Measurements from ENCODE around the gene CACNB1. TPM values are rescaled to one million over a fixed set of nuclear protein-coding genes. Genes with fewer than 3 reads are reported as not detected.

Gene CACNB1
- total and polyA plus RNA-seq, 10 of the 15 experiments (the other 5 are each of a cell fraction or from before 2014, with no cell fraction given): 0.06 to 15.6 (median 6.3) TPM

DNA sequence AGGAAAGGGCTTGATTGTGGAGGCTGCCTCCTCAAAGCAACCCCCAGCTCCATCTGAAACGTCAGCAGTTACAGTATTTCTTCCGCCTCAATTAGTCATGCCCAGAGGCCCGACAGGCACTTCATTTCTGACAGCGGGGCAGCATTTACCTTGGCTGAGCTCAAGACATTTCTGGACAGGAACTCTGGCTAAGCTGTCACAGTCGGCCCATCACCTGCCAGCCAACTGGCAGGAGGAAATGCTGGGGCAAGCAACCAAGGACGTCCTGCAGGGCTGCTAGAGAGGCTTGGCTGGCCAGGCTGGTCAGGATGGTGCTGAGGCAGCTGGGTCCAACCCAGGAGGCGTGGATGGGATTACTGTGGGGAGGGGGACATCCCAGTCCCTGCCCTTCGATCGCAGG is 73.8 kb downstream of the CACNB1 start (continued):
- no peak for TF ChIP-seq KAT2A (conservative IDR thresholded peaks at IDR 0.05; ENCODE audit: control insufficient read depth, low read depth, low read length)
- TF ChIP-seq, protein P1, sequence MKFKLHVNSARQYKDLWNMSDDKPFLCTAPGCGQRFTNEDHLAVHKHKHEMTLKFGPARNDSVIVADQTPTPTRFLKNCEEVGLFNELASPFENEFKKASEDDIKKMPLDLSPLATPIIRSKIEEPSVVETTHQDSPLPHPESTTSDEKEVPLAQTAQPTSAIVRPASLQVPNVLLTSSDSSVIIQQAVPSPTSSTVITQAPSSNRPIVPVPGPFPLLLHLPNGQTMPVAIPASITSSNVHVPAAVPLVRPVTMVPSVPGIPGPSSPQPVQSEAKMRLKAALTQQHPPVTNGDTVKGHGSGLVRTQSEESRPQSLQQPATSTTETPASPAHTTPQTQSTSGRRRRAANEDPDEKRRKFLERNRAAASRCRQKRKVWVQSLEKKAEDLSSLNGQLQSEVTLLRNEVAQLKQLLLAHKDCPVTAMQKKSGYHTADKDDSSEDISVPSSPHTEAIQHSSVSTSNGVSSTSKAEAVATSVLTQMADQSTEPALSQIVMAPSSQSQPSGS (IDR thresholded peaks at IDR 0.05; ENCODE audit: low read length): no peak
- TF ChIP-seq, protein P2, sequence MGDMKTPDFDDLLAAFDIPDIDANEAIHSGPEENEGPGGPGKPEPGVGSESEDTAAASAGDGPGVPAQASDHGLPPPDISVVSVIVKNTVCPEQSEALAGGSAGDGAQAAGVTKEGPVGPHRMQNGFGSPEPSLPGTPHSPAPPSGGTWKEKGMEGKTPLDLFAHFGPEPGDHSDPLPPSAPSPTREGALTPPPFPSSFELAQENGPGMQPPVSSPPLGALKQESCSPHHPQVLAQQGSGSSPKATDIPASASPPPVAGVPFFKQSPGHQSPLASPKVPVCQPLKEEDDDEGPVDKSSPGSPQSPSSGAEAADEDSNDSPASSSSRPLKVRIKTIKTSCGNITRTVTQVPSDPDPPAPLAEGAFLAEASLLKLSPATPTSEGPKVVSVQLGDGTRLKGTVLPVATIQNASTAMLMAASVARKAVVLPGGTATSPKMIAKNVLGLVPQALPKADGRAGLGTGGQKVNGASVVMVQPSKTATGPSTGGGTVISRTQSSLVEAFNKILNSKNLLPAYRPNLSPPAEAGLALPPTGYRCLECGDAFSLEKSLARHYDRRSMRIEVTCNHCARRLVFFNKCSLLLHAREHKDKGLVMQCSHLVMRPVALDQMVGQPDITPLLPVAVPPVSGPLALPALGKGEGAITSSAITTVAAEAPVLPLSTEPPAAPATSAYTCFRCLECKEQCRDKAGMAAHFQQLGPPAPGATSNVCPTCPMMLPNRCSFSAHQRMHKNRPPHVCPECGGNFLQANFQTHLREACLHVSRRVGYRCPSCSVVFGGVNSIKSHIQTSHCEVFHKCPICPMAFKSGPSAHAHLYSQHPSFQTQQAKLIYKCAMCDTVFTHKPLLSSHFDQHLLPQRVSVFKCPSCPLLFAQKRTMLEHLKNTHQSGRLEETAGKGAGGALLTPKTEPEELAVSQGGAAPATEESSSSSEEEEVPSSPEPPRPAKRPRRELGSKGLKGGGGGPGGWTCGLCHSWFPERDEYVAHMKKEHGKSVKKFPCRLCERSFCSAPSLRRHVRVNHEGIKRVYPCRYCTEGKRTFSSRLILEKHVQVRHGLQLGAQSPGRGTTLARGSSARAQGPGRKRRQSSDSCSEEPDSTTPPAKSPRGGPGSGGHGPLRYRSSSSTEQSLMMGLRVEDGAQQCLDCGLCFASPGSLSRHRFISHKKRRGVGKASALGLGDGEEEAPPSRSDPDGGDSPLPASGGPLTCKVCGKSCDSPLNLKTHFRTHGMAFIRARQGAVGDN (IDR thresholded peaks at IDR 0.05): no peak
- no peak for TF ChIP-seq JUNB (IDR thresholded peaks at IDR 0.05)
- TF ChIP-seq YY1 (IDR thresholded peaks at IDR 0.05; ENCODE audit: low read depth, low read length): no peak
- no peak for TF ChIP-seq SRF (IDR thresholded peaks at IDR 0.05; ENCODE audit: low read depth in 2 of 2, low read length in 2 of 2)
- TF ChIP-seq IKZF2 (IDR thresholded peaks at IDR 0.05): no peak

Other genes starting within 250 kb of the CACNB1 start
- gene FBXO47, start 230.3 kb downstream of the CACNB1 start, total RNA-seq (2014; rRNA removed): not detected in 2 replicates
- not detected in 2 replicates for gene FBXO47, start 230.3 kb downstream of the CACNB1 start, total RNA-seq (2014; rRNA removed; fragmentation: Illumina TruSeq; extraction: Trizol)
- gene FBXO47, start 230.3 kb downstream of the CACNB1 start, total RNA-seq (2021): not detected in 2 replicates
- gene FBXO47, start 230.3 kb downstream of the CACNB1 start, polyA plus RNA-seq (2011; rRNA removed): not detected in 2 replicates
- not detected in 2 replicates for gene FBXO47, start 230.3 kb downstream of the CACNB1 start, polyA plus RNA-seq (2014; fragmentation: Illumina TruSeq; extraction: Trizol)
- gene FBXO47, start 230.3 kb downstream of the CACNB1 start, polyA plus RNA-seq (2014; fragmentation: Nextera tagmentation; extraction: Ambion mirVana): under 1 TPM; 0.04 to 0.06 TPM
- 0.06 TPM in 1 of 2 replicates, not detected in the other for gene FBXO47, start 230.3 kb downstream of the CACNB1 start, polyA plus RNA-seq (2014; rRNA removed)
- not detected for gene FBXO47, start 230.3 kb downstream of the CACNB1 start, polyA plus RNA-seq (2016; fragmentation: Nextera tagmentation; extraction: Ambion mirVana)
- not detected in 2 replicates for gene PLXDC1, start 46.0 kb downstream of the CACNB1 start, total RNA-seq (2014; rRNA removed)
- gene PLXDC1, start 46.0 kb downstream of the CACNB1 start, total RNA-seq (2014; rRNA removed; fragmentation: Illumina TruSeq; extraction: Trizol): not detected in 2 replicates
- gene PLXDC1, start 46.0 kb downstream of the CACNB1 start, total RNA-seq (2021): not detected in 2 replicates
- 0.16 and 0.22 TPM in 2 replicates for gene PLXDC1, start 46.0 kb downstream of the CACNB1 start, polyA plus RNA-seq (2011; rRNA removed)
- gene PLXDC1, start 46.0 kb downstream of the CACNB1 start, polyA plus RNA-seq (2014; fragmentation: Illumina TruSeq; extraction: Trizol): 0.03 TPM in 1 of 2 replicates, not detected in the other
- gene PLXDC1, start 46.0 kb downstream of the CACNB1 start, polyA plus RNA-seq (2014; fragmentation: Nextera tagmentation; extraction: Ambion mirVana): not detected
- gene PLXDC1, start 46.0 kb downstream of the CACNB1 start, polyA plus RNA-seq (2014; rRNA removed): not detected in 2 replicates
- gene PLXDC1, start 46.0 kb downstream of the CACNB1 start, polyA plus RNA-seq (2016; fragmentation: Nextera tagmentation; extraction: Ambion mirVana): under 1 TPM in 1 of 2 experiments, not detected in 1; 0.30 TPM
- not detected in 2 replicates for gene ARL5C, start 31.5 kb downstream of the CACNB1 start, total RNA-seq (2014; rRNA removed)
- not detected in 2 replicates for gene ARL5C, start 31.5 kb downstream of the CACNB1 start, total RNA-seq (2014; rRNA removed; fragmentation: Illumina TruSeq; extraction: Trizol)
- gene ARL5C, start 31.5 kb downstream of the CACNB1 start, total RNA-seq (2021): not detected in 2 replicates
- not detected in 2 replicates for gene ARL5C, start 31.5 kb downstream of the CACNB1 start, polyA plus RNA-seq (2011; rRNA removed)
- not detected in 2 replicates for gene ARL5C, start 31.5 kb downstream of the CACNB1 start, polyA plus RNA-seq (2014; fragmentation: Illumina TruSeq; extraction: Trizol)
- not detected for gene ARL5C, start 31.5 kb downstream of the CACNB1 start, polyA plus RNA-seq (2014; fragmentation: Nextera tagmentation; extraction: Ambion mirVana)
- gene ARL5C, start 31.5 kb downstream of the CACNB1 start, polyA plus RNA-seq (2014; rRNA removed): not detected in 2 replicates
- gene ARL5C, start 31.5 kb downstream of the CACNB1 start, polyA plus RNA-seq (2016; fragmentation: Nextera tagmentation; extraction: Ambion mirVana): not detected
- gene RPL19, start 2.6 kb upstream of the CACNB1 start, total RNA-seq (2014; rRNA removed): 3,345 and 3,660 TPM in 2 replicates
- 4,424 and 4,557 TPM in 2 replicates for gene RPL19, start 2.6 kb upstream of the CACNB1 start, total RNA-seq (2014; rRNA removed; fragmentation: Illumina TruSeq; extraction: Trizol)
- 2,884 and 2,984 TPM in 2 replicates for gene RPL19, start 2.6 kb upstream of the CACNB1 start, total RNA-seq (2021)
- 2,325 and 2,496 TPM in 2 replicates for gene RPL19, start 2.6 kb upstream of the CACNB1 start, polyA plus RNA-seq (2011; rRNA removed)
- gene RPL19, start 2.6 kb upstream of the CACNB1 start, polyA plus RNA-seq (2014; fragmentation: Illumina TruSeq; extraction: Trizol): 2,387 and 5,536 TPM in 2 replicates
- gene RPL19, start 2.6 kb upstream of the CACNB1 start, polyA plus RNA-seq (2014; fragmentation: Nextera tagmentation; extraction: Ambion mirVana): 1,000 to 10,000 TPM; 4,826 to 5,082 TPM
- gene RPL19, start 2.6 kb upstream of the CACNB1 start, polyA plus RNA-seq (2014; rRNA removed): 4,304 and 4,328 TPM in 2 replicates
- gene RPL19, start 2.6 kb upstream of the CACNB1 start, polyA plus RNA-seq (2016; fragmentation: Nextera tagmentation; extraction: Ambion mirVana): 1,000 to 10,000 TPM; 1,862 to 1,965 TPM
- gene STAC2, start 28.3 kb upstream of the CACNB1 start, total RNA-seq (2014; rRNA removed): not detected in 2 replicates
- 0.04 TPM in 1 of 2 replicates, not detected in the other for gene STAC2, start 28.3 kb upstream of the CACNB1 start, total RNA-seq (2014; rRNA removed; fragmentation: Illumina TruSeq; extraction: Trizol)
- gene STAC2, start 28.3 kb upstream of the CACNB1 start, total RNA-seq (2021): not detected in 2 replicates
- not detected in 2 replicates for gene STAC2, start 28.3 kb upstream of the CACNB1 start, polyA plus RNA-seq (2011; rRNA removed)
- gene STAC2, start 28.3 kb upstream of the CACNB1 start, polyA plus RNA-seq (2014; fragmentation: Illumina TruSeq; extraction: Trizol): not detected in 2 replicates
- not detected for gene STAC2, start 28.3 kb upstream of the CACNB1 start, polyA plus RNA-seq (2014; fragmentation: Nextera tagmentation; extraction: Ambion mirVana)
- gene STAC2, start 28.3 kb upstream of the CACNB1 start, polyA plus RNA-seq (2014; rRNA removed): not detected in 2 replicates
- not detected for gene STAC2, start 28.3 kb upstream of the CACNB1 start, polyA plus RNA-seq (2016; fragmentation: Nextera tagmentation; extraction: Ambion mirVana)
- 4.2 and 4.3 TPM in 2 replicates for gene FBXL20, start 204.0 kb upstream of the CACNB1 start, total RNA-seq (2014; rRNA removed)
- 4.6 and 4.9 TPM in 2 replicates for gene FBXL20, start 204.0 kb upstream of the CACNB1 start, total RNA-seq (2014; rRNA removed; fragmentation: Illumina TruSeq; extraction: Trizol)
- gene FBXL20, start 204.0 kb upstream of the CACNB1 start, total RNA-seq (2021): 8.3 and 9.5 TPM in 2 replicates
- gene FBXL20, start 204.0 kb upstream of the CACNB1 start, polyA plus RNA-seq (2011; rRNA removed): 5.6 and 6.1 TPM in 2 replicates
- 3.6 and 4.9 TPM in 2 replicates for gene FBXL20, start 204.0 kb upstream of the CACNB1 start, polyA plus RNA-seq (2014; fragmentation: Illumina TruSeq; extraction: Trizol)
- 1 to 10 TPM; 1.2 TPM for gene FBXL20, start 204.0 kb upstream of the CACNB1 start, polyA plus RNA-seq (2014; fragmentation: Nextera tagmentation; extraction: Ambion mirVana)
- 3.5 and 3.8 TPM in 2 replicates for gene FBXL20, start 204.0 kb upstream of the CACNB1 start, polyA plus RNA-seq (2014; rRNA removed)
- 1 to 10 TPM; 5.3 to 5.4 TPM for gene FBXL20, start 204.0 kb upstream of the CACNB1 start, polyA plus RNA-seq (2016; fragmentation: Nextera tagmentation; extraction: Ambion mirVana)